Astrocyte of the spinal cord (primary cell): ENCODE results near the gene GRK5.
A peak's percentile ranks its signal among the peaks of the same experiment; 100 is the strongest.

Experiments
- DNase-seq: peaks from one replicate; pipeline ENCODE4 v3.0.0; 2011; ENCODE audit warnings: low read depth, low spot score
- H3K4me3 ChIP-seq: 2 replicates; pipeline ENCODE4 v1.5.1; 2011; ENCODE audit warnings: low read depth, mild to moderate bottlenecking, low read length, moderate library complexity
- CTCF ChIP-seq: IDR thresholded peaks from 2 replicates; pipeline ENCODE4 v1.5.1; 2012; ENCODE audit warnings: low read depth, mild to moderate bottlenecking, low read length, inconsistent platforms
- in situ Hi-C: cut with HindIII; loops from 2 replicates; pipeline ENCODE4 v1.10.0; 2017; ENCODE audit warnings: low sequenced_read_pairs

Gene GRK5

GRCh38 chr10:119414081-119414611 is 206.8 kb downstream of the GRK5 start:
- no peak for TF ChIP-seq CTCF
- peak; percentile 88 for DNase-seq
- H3K4me3 ChIP-seq, result no peak overlapping the region
- in situ Hi-C loops, result no loop called here

- DNase-seq, result no peak
These were observed 207.8 kb downstream of the GRK5 start for GRCh38 chr10:119415121-119415520.

GRCh38 chr10:119415536-119416503 is 208.4 kb downstream of the GRK5 start:
- in situ Hi-C loops, result no loop called here
- TF ChIP-seq CTCF, result no peak
- H3K4me3 ChIP-seq, result no peak overlapping the region
- DNase-seq, result no peak

More at GRCh38 chr10:119415121-119415520, 207.8 kb downstream of the GRK5 start:
- no peak overlapping the region for H3K4me3 ChIP-seq
- in situ Hi-C loops, result no loop called here
- TF ChIP-seq CTCF, result no peak

GRCh38 chr10:119416855-119417254 is 209.5 kb downstream of the GRK5 start:
- DNase-seq, result peak; percentile 36
- in situ Hi-C loops, result no loop called here

GRCh38 chr10:119417852-119418251 is 210.5 kb downstream of the GRK5 start:
- no peak for DNase-seq
- no peak for TF ChIP-seq CTCF
- no peak overlapping the region for H3K4me3 ChIP-seq
- in situ Hi-C loops, result no loop called here

More at GRCh38 chr10:119416855-119417254, 209.5 kb downstream of the GRK5 start:
- peak; percentile 88 for TF ChIP-seq CTCF
- no peak overlapping the region for H3K4me3 ChIP-seq

- H3K4me3 ChIP-seq, result no peak overlapping the region
- DNase-seq, result no peak
- in situ Hi-C loops, result no loop called here
- TF ChIP-seq CTCF, result no peak
These were observed 211.0 kb downstream of the GRK5 start for GRCh38 chr10:119418362-119418761.
